Non-pigmented ciliary epithelial cell (primary cell): Measurements from ENCODE around the gene CLN3.
"Not testable (repeated sequence)": the region's sequence is repeated elsewhere in the genome, so short reads cannot be mapped to it uniquely, and the experiment has no call there.

ENCODE experiments used
- DNase-seq: peaks from one replicate; pipeline ENCODE4 v3.0.0-alpha.2; 2010; ENCODE audit warnings: low read depth

Gene CLN3

GRCh38 chr16:28513484-28514181 is 21.8 kb upstream of the CLN3 start:
- peak; percentile 3 for DNase-seq

GRCh38 chr16:28511801-28512789 is 20.2 kb upstream of the CLN3 start:
- DNase-seq: no peak

DNA sequence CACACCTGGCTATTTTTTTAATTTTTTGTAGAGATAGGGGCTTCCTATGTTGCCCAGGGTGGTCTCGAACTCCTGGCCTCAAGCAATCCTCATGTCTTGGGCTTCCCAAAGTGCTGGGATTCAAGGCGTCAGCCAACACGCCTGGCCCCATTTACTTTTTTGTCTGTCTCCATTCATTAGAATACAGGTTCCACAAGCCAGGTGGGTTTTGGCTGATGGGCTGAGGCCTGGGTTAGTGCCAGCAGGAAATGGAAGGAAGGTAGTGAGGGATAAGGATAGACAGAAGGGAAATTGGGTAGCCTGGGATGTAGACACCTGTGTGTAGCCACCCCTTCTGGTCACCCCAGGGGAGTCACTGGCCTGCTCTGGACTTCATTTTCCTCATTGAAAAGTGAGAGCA is 19.2 kb upstream of the CLN3 start:
- no peak for DNase-seq

DNA sequence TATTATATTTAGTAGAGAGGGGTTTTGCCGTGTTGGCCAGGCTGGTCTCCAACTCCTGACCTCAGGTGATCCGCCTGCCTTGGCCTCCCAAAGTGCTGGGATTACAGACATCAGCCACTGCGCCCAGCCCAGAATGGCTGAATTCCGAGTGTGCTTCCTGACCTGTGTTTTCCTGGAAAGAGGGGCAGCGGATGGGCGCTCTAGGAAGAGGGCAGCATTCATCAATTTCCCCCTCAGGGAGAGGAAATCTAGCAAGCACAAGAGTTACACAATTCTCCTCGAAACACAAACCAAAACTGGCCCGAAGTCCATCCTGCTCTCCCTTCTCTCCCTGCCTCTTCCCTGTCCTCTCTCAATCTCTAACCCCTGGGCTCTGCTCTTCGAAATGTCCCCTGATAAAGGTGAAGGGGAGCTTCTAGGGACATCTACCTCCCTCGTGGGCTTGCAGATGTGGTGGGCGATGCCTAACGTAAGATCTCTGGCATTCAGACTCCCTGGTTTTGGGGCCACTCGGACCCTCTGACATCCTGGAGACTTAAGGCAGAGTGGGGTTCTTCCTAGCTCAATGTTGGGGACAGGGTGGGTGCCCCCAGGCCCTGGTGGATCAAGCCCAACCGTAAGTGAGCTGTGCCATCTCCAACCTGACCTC is 13.7 kb upstream of the CLN3 start:
- no peak for DNase-seq

DNA sequence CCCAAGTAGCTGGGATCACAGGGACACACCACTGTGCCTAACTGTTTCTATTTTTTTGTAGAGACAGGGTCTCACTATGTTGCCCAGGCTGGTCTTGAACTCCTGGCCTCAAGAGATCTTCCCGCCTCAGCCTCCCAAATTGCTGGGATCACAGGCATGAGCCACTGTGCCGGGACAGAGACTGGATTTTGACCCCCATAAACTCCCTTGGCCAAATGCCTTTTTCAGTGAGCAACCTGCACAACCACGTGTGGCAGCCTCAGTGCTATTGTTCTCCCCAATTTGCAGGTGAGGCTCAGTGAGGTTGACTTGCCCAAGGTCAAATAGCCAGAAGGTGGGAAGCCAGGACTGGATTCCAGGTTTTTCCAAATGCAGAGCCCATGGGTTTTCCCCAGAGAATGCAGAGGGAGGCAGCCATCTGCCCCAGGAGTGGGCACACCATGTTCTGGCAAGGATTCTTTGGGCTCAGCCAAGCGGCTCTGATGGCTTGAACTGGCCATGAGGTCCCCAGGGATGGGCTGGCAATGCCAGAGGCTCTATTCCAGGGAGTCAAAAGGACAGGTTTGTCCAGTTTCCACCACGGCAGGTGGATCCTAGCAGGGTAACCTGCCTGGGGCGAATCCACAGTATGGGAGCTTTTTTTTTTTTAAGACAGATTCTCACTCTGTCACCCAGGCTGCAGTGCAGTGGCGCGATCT is 13.0 kb upstream of the CLN3 start:
- no peak for DNase-seq

DNA sequence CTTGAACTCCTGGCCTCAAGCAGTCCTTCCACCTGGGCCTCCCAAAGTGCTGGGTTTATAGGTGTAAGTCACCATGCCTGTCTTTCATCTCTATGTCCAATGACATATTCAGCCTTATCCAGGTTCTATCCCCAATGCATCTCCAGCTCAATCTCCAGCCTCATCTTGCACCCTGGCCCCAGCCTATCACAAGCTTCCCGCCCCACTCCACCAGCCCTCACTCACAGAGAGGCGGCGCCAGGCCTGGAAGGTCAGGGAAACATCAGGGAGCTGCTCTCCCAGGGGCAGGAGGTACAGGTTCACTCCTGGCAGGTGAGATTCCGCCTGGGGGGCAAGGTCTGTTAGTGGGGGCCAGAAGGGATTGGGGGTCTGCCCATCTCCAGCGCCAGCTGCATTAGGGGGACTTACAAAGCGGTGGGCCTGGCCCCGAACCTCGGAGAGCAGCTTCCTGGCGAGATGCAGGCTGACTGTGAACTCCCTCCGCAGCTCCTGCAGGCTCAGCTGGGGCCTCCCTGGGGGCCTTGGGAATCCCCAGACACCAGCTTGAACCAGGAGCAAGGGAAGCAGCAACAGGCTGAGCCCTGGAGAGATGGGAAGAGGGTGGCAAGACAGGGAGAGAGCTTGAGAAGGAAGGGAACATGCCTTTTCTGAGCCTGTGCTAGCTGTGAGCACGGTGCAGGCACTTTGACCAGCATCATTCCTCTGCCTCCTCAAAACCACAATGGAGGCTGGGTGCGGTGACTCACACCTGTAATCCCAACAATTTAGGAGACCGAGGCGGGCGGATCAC is 11.8 kb upstream of the CLN3 start:
- no peak for DNase-seq

- DNase-seq: no peak
These were observed 10.4 kb upstream of the CLN3 start for GRCh38 chr16:28502290-28502689.

DNA sequence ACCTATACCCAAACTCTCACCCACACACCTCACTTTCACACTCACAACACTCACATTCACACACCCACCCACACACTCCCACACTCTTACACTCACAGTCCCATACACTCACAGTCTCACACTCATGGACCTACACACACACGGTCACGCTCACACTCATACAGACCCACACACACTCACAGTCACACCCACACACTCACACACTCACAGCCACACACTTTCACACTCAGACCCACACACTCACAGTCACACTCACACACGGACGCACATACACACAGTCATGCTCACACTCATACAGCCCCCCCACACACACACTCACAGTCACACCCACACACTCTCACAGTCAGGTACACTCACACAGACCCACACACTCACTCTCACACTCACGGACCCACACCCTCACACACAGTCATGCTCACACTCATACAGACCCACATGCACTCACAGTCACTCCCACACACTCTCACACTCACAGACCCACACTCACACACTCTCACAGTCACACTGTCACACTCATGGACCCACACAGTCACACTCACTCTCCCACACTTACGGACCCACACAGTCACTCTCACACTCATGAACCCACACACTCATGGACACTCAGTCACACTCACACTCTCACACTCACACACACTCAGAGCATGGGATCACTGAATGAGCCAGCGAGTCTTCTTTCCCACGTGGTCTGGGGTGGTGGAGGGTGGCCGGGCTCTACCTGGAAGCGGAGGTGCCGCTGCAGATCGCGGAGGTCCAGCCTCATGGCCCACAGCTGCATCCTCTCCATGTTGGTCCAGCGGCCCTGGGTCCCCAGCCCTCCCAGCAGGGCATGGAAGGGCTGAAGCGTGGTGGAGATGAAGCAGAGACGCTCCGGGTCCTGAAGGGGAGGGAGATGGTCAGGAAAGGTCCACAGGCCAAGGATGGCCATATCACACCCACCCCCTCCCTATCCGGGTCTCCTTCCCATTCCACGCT is 9.7 kb upstream of the CLN3 start:
- no peak for DNase-seq

- DNase-seq: not testable (repeated sequence)
These were observed 8.8 kb upstream of the CLN3 start for GRCh38 chr16:28500476-28501180.

- no peak for DNase-seq
These were observed 8.0 kb upstream of the CLN3 start for GRCh38 chr16:28499854-28500253.

DNA sequence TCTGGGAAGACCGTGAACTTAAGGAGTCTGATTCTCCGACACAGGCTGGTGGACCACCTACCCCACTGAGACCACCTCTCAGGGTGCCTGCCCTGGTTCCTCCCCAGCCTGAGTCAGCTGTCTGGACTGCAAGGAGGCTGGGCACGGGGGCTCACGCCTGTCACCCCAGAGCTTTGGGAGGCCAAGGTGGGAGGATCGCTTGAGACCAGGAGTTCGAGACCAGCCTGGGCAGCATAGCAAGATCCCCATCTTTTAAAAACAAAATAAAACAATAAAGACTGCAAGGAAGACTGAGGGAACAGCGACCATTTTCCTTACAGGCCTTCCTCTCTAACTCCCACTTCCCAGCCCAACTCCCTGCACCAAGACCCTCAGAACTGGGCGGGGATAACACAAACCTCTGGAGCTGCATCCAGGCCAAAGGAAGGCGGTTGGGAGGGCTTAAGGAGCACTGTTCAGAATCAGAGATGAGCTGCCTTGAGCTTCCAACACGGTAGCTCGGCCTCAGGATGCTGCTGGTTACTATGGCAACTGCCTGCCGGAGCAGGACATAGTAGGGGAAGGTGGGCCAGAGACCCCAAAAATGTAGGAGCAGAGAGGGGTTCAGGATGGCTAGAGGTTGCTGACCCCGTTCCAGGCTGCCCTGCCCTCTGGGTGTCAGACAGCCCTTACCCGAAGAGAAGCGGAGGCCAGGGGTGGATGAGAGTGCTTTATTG is 7.0 kb upstream of the CLN3 start:
- no peak for DNase-seq

GRCh38 chr16:28497861-28498599 is 6.2 kb upstream of the CLN3 start:
- DNase-seq: no peak

DNA sequence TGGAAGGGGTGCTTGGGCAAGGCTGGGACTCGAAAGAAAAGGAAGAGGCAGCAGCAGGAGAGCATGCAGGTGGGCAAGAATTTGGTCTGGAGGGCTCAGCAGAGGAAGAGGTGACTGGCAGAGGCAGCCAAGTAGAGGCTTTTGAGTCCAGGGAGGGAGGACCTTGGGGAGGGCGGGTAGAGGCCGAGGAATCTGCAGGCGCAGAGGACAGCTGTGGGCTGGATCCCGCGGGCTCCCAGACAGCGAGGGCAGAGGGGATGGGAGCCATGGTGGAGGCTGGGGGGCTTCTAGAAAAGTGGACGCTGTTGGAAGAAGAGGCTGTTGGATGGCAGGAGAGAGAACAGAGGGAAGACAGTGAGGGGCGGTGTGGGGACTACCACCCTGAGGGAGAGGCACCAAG is 5.5 kb upstream of the CLN3 start:
- DNase-seq: no peak

DNA sequence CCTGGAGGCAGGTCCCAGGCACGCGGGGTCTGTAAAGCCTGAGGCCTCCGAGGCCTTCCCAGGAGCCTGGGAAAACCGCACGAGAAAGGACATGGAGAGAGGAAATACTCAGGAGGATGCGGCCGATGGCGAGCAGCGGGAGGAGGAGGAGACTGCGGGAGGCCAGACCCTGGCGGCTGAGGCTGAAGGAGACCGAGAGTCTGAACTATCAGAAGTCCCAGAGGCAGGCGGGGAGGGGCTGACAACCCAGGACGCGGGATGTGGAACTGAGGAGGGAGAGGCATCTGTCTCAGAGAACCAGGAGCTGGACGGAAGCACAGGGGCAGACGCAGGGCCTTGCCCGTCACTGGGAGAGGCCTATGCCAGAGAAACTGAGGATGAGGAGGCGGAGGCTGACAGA is 5.0 kb upstream of the CLN3 start:
- DNase-seq: no peak

- no peak for DNase-seq
These were observed 4.2 kb upstream of the CLN3 start for GRCh38 chr16:28495795-28496749.

- no peak for DNase-seq
These were observed 3.4 kb upstream of the CLN3 start for GRCh38 chr16:28495098-28495793.
